ENCODE data around the gene KCNJ9.

DNA sequence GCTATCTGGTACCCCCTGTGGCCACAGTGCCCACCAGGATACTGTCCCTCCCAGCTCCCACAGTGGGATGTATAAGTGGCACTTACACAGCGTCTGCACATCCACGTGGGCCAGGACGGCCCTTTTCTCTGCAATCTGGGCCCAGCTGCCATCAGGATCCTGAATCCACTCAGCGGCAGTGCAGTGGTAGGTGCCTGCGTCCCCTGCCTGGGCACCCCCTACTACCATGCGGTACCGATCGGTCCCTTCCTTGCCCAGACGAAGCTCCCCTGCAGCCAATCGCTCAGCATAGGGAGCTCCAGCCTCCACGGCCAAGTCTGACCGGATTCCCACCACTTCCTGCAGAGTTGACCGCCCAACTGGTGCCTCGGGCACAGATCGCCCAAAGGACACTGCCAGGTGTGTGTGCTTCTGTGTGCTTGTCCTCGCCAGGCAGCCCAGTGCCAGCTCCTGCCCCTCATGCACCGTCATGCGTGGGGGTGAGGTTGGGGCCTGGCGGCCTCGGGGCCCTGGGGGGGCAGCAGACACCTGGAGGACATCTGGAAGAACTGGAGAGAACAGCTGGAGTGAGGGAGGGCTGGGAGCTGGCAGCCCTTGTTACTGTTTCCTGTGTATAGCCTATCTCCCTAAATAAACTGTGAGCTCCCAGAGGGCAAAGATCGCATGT, 12.4 kb downstream of the KCNJ9 start:
- TF ChIP-seq ZSCAN18 (CRISPR knock-in tag; IDR thresholded peaks at IDR 0.05), result no peak
- TF ChIP-seq, protein P1, sequence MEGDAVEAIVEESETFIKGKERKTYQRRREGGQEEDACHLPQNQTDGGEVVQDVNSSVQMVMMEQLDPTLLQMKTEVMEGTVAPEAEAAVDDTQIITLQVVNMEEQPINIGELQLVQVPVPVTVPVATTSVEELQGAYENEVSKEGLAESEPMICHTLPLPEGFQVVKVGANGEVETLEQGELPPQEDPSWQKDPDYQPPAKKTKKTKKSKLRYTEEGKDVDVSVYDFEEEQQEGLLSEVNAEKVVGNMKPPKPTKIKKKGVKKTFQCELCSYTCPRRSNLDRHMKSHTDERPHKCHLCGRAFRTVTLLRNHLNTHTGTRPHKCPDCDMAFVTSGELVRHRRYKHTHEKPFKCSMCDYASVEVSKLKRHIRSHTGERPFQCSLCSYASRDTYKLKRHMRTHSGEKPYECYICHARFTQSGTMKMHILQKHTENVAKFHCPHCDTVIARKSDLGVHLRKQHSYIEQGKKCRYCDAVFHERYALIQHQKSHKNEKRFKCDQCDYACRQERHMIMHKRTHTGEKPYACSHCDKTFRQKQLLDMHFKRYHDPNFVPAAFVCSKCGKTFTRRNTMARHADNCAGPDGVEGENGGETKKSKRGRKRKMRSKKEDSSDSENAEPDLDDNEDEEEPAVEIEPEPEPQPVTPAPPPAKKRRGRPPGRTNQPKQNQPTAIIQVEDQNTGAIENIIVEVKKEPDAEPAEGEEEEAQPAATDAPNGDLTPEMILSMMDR (IDR thresholded peaks at IDR 0.05), result no peak
- TF ChIP-seq GABPB1 (CRISPR knock-in tag; IDR thresholded peaks at IDR 0.05), result no peak
- no peak for TF ChIP-seq ESRRA (CRISPR knock-in tag; IDR thresholded peaks at IDR 0.05; ENCODE audit: borderline replicate concordance)
- TF ChIP-seq FOXJ3 (CRISPR knock-in tag; IDR thresholded peaks at IDR 0.05; ENCODE audit: borderline replicate concordance), result no peak
- no peak for TF ChIP-seq E2F5 (CRISPR knock-in tag; IDR thresholded peaks at IDR 0.05)
- no peak for TF ChIP-seq ZNF121 (CRISPR knock-in tag; IDR thresholded peaks at IDR 0.05)
- no peak for TF ChIP-seq ETV6 (CRISPR knock-in tag; IDR thresholded peaks at IDR 0.05)
- TF ChIP-seq IRF2 (CRISPR knock-in tag; IDR thresholded peaks at IDR 0.05; ENCODE audit: borderline replicate concordance, low read depth), result no peak
- TF ChIP-seq USF1 (CRISPR knock-in tag; IDR thresholded peaks at IDR 0.05), result no peak
- no peak for TF ChIP-seq MAX (CRISPR knock-in tag; IDR thresholded peaks at IDR 0.05)
